Heart left ventricle (tissue), 13 donors: ENCODE measurements around the gene FKBP5.

Source experiments
- CTCF ChIP-seq, 12 donors: fragments of 200-600 bp; sonication (generic) in 4 of 12; IDR thresholded peaks; one replicate each; pipeline versions ENCODE4 v1.5.0 to v1.8.0; 2018 to 2022; ENCODE audit warnings: antibody characterized with exemption in 12 of 12, mild to moderate bottlenecking in 5 of 12
- POLR2A ChIP-seq, 2 donors: fragments of 450-650 bp; IDR thresholded peaks; one replicate each; pipeline ENCODE4 v1.6.1; 2017; ENCODE audit warnings: antibody characterized with exemption in 2 of 2, mild to moderate bottlenecking in 2 of 2, moderate library complexity in 2 of 2
- donor health status: ischemic (EF 13 %, LVEDD 7.1; RV severe dilation, severe dysfunction).
- donor health status: DM: no; HTN: yes; CAD: no.
- donor health status: DM: no; HTN: no; CAD: no.
- donor health status: ischemic (EF 25% LVEDD 6.9; RV normal size, moderate dysfunction).
- donor health status: ischemic (EF 25% LVEDD 5.7; RV mildly dilated, moderate dysfunction).
- donor health status: ischemic (EF 35%, LVEDD 5.7; RV mildly dilated, moderate dysfunction).
- donor health status: nonischemic (EF 11% LVEDD 7.7; RV severe dilation, severe dysfunction).
- donor health status: DM: yes; HTN: yes; CAD: no.
- donor health status: PGD.
- donor health status: ischemic (EF 29% LVEDD 5.4; RV normal size, mild dysfunction).
- donor health status: nonischemic (EF 23%, LVEDD 6.1; RV moderate dilation, normal function).

- TF ChIP-seq CTCF (IDR thresholded peaks at IDR 0.05) (no peak), POLR2A (IDR thresholded peaks at IDR 0.05) (no peak)
Measured at GRCh38 chr6:35599761-35600658, 88.7 kb downstream of the FKBP5 start.
